Fibroblast of lung (primary cell): ENCODE results near the gene OR5A1. TPM values are rescaled to one million over a fixed set of nuclear protein-coding genes. Genes with fewer than 3 reads are reported as not detected.

Experiments used
- DNase-seq, 2 donors: peaks; one replicate each; pipeline versions ENCODE4 v3.0.0 to v3.0.0-alpha.2; 2010; ENCODE audit warnings: low read depth in 2 of 2
- H2AFZ ChIP-seq: 2 replicates; pipeline ENCODE4 v1.5.1; 2012; ENCODE audit warnings: low read length, control low read depth, inconsistent platforms
- H3K27ac ChIP-seq: 2 replicates; pipeline ENCODE4 v1.5.1; 2011; ENCODE audit warnings: low read length, control low read depth; ENCODE audit not compliant: insufficient read depth
- H3K27me3 ChIP-seq: 2 replicates; pipeline ENCODE4 v1.5.1; 2011; ENCODE audit warnings: mild to moderate bottlenecking, low read length; ENCODE audit not compliant: control insufficient read depth, insufficient read depth
- H3K36me3 ChIP-seq: 2 replicates; pipeline ENCODE4 v1.5.1; 2011; ENCODE audit warnings: low read length; ENCODE audit not compliant: control insufficient read depth, insufficient read depth
- H3K4me1 ChIP-seq: 2 replicates; pipeline ENCODE4 v1.5.1; 2011; ENCODE audit warnings: low read length; ENCODE audit not compliant: control insufficient read depth, insufficient read depth; ENCODE audit errors: extremely low read depth
- H3K4me2 ChIP-seq: 2 replicates; pipeline ENCODE4 v1.5.1; 2011; ENCODE audit warnings: low read length, control low read depth; ENCODE audit not compliant: insufficient read depth; ENCODE audit errors: extremely low read depth
- H3K4me3 ChIP-seq, 4 experiments: fragments of 200-600 bp in 1 of 4; sonication (generic) in 1 of 4; replicated peaks in 1 of 4; 2 replicates each; pipeline ENCODE4 v1.5.1; 2011 to 2016; ENCODE audit warnings: low read length in 4 of 4, low read depth in 3 of 4, mild to moderate bottlenecking in 3 of 4, control low read depth in 2 of 4, inconsistent platforms in 1 of 4, mixed read lengths in 1 of 4; ENCODE audit not compliant: insufficient read depth in 1 of 4; ENCODE audit errors: control extremely low read depth in 1 of 4
- H3K79me2 ChIP-seq: 2 replicates; pipeline ENCODE4 v1.5.1; 2012; ENCODE audit warnings: mild to moderate bottlenecking, low read length, inconsistent platforms; ENCODE audit not compliant: control insufficient read depth, insufficient read depth
- H3K9ac ChIP-seq: 2 replicates; pipeline ENCODE4 v1.5.1; 2011; ENCODE audit warnings: mild to moderate bottlenecking, low read length, control low read depth; ENCODE audit not compliant: insufficient read depth
- H3K9me3 ChIP-seq: 2 replicates; pipeline ENCODE4 v1.5.1; 2012; ENCODE audit warnings: low read depth, low read length; ENCODE audit not compliant: control insufficient read depth, insufficient read depth
- H4K20me1 ChIP-seq: 2 replicates; pipeline ENCODE4 v1.5.1; 2011; ENCODE audit warnings: low read length; ENCODE audit not compliant: control insufficient read depth, insufficient read depth; ENCODE audit errors: extremely low read depth
- CTCF ChIP-seq, 2 donors: IDR thresholded peaks in 1 of 2; conservative IDR thresholded peaks in 1 of 2; 1 replicate in 1 of 2; 2 replicates in 1 of 2; pipeline ENCODE4 v1.5.1; 2011 to 2012; ENCODE audit warnings: low read length in 2 of 2, control low read depth in 1 of 2, inconsistent platforms in 1 of 2, low read depth in 1 of 2, mild to moderate bottlenecking in 1 of 2
- EZH2 ChIP-seq: IDR thresholded peaks from 2 replicates; pipeline ENCODE4 v1.5.1; 2012; ENCODE audit warnings: low read length, control low read depth, mild to moderate bottlenecking; ENCODE audit errors: missing control alignments
- polyA plus RNA-seq, 2 donors: library from polyadenylated mRNA; depleted of rRNA in 1 of 2; stranded (reverse) in 1 of 2; unstranded in 1 of 2; fragments of >200 nt; gene quantifications; 2 replicates each; pipeline ENCODE4 v1.2.1, GENCODE V29; 2011 to 2012; ENCODE audit warnings: missing spikeins in 1 of 2
- total RNA-seq: library from RNA; depleted of rRNA; stranded (reverse); fragments of >200 nt; gene quantifications from 2 replicates; pipeline ENCODE4 v1.2.1, GENCODE V29; 2014

The OR5A1 gene
- total and polyA plus RNA-seq, 2 donors (not counting 1 experiment from before 2014, with no cell fraction given): not detected

DNA sequence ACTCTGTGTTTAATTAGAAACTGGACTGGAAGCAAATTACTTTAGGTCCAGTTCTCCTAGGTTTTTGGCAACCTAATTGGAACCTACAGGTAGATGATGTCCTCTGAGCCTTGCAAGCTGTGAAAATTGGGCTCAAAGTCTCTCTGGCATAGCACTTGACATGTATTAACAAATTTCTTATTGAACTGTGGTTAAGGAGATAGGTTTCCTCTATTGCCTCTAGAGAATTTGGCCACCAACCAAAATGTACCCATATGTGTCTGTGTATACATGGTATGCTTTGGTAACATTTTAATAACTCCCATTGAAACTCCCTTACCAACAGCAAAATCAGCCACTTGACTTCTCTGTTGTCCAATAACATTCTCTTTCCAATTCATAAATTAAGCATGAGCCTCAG lies 36.7 kb downstream of the OR5A1 start, which contains the start of gene OR4D10:
TSS of gene OR4D10 (plus strand) at position 301 of the 400 bp plus-strand sequence. CDS start 4,115 bp downstream, outside the sequence.
- Histone ChIP-seq H3K79me2 (no peaks in the 10 kb centered on the region), H4K20me1 (no peaks in the 10 kb centered on the region), H3K4me1 (no peaks in the 10 kb centered on the region), H3K9ac (no peak within 1 kb of the TSS), H3K27me3 (no peaks in the 10 kb centered on the region), H3K9me3 (no peaks in the 10 kb centered on the region), H2AFZ (no peak within 1 kb of the TSS), H3K4me3 (no peak within 1 kb of the TSS), H3K36me3 (no peaks in the 10 kb centered on the region), H3K27ac (no peak within 1 kb of the TSS), H3K4me2 (no peak within 1 kb of the TSS)
- DNase-seq: no peak
- TF ChIP-seq CTCF (conservative IDR thresholded peaks at IDR 0.05 in 1 of 2, IDR thresholded peaks at IDR 0.05 in 1 of 2; ENCODE audit: low read depth in 1 of 2, low read length in 2 of 2): no peak
- TF ChIP-seq EZH2: no peak

DNA sequence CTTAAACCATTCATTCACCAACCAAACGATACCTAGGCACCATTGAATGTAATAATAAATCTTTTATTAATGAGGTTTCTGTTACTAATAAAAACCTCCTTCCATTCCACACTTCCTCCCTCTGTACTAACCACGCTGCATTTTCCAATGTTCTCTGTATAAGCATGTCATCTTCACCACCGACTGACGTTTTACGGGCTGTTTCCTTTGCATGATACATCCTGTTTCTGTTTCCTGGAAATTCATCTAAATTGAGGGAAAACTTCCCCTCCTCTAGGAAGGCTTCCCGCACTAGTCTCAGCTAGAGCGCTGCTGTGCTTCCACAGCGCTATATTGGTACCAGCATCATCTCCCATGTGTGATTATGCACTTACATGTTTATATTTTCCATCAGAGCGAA lies 38.9 kb downstream of the OR5A1 start:
- TF ChIP-seq EZH2 (no peak), CTCF (conservative IDR thresholded peaks at IDR 0.05 in 1 of 2, IDR thresholded peaks at IDR 0.05 in 1 of 2; ENCODE audit: low read depth in 1 of 2, low read length in 2 of 2) (no peak)
- no peak for DNase-seq
- Histone ChIP-seq H3K27ac (no peak overlapping the region), H3K4me1 (no peaks in the 10 kb centered on the region), H4K20me1 (no peaks in the 10 kb centered on the region), H2AFZ (no peak overlapping the region), H3K9ac (no peak overlapping the region), H3K79me2 (no peaks in the 10 kb centered on the region), H3K4me2 (no peak overlapping the region), H3K27me3 (no peaks in the 10 kb centered on the region), H3K4me3 (no peak overlapping the region), H3K9me3 (no peaks in the 10 kb centered on the region), H3K36me3 (no peaks in the 10 kb centered on the region)

GRCh38 chr11:59479906-59480305 lies 43.6 kb downstream of the OR5A1 start:
- H3K9ac ChIP-seq: no peak overlapping the region
- no peak for TF ChIP-seq CTCF (conservative IDR thresholded peaks at IDR 0.05 in 1 of 2, IDR thresholded peaks at IDR 0.05 in 1 of 2; ENCODE audit: low read depth in 1 of 2, low read length in 2 of 2)
- no peak for TF ChIP-seq EZH2
- H3K4me2 ChIP-seq: no peak overlapping the region
- no peaks in the 10 kb centered on the region for H3K27me3 ChIP-seq
- no peak for DNase-seq
- no peak overlapping the region for H3K4me3 ChIP-seq
- H4K20me1 ChIP-seq: no peaks in the 10 kb centered on the region
- no peak overlapping the region for H2AFZ ChIP-seq
- no peaks in the 10 kb centered on the region for H3K79me2 ChIP-seq
- no peaks in the 10 kb centered on the region for H3K9me3 ChIP-seq
- H3K27ac ChIP-seq: no peak overlapping the region
- H3K36me3 ChIP-seq: no peaks in the 10 kb centered on the region
- H3K4me1 ChIP-seq: no peaks in the 10 kb centered on the region
